IMR-90 (cell line): ENCODE results near the gene EXOC4.

Experiments
- BHLHE40 ChIP-seq: fragments of 150-350 bp; IDR thresholded peaks from 2 replicates; pipeline ENCODE4 v1.6.1; 2016; ENCODE audit warnings: mild to moderate bottlenecking, low read depth, low read length
- CTCF ChIP-seq: conservative IDR thresholded peaks from 2 replicates; pipeline ENCODE4 v1.5.1; 2012; ENCODE audit warnings: mild to moderate bottlenecking, low read depth, low read length, improper control_type of control experiment
- MAFK ChIP-seq: IDR thresholded peaks from 2 replicates; pipeline ENCODE4 v1.6.1; 2012; ENCODE audit warnings: low read depth, low read length, improper control_type of control experiment
- MAZ ChIP-seq: IDR thresholded peaks from 2 replicates; pipeline ENCODE4 v1.6.1; 2012; ENCODE audit warnings: low read depth, mild to moderate bottlenecking, low read length, improper control_type of control experiment, moderate library complexity, borderline replicate concordance
- POLR2A ChIP-seq: IDR thresholded peaks from 2 replicates; pipeline ENCODE4 v1.6.1; 2012; ENCODE audit warnings: mild to moderate bottlenecking, low read depth, low read length
- RAD21 ChIP-seq: IDR thresholded peaks from 2 replicates; pipeline ENCODE4 v1.6.1; 2012; ENCODE audit warnings: low read length, improper control_type of control experiment
- USF2 ChIP-seq: fragments of 150-350 bp; IDR thresholded peaks from 2 replicates; pipeline ENCODE4 v1.6.1; 2017; ENCODE audit warnings: mild to moderate bottlenecking, antibody characterized with exemption, low read length, low read depth

- TF ChIP-seq CTCF (no peak), POLR2A (no peak), BHLHE40 (no peak), MAZ (no peak), RAD21 (no peak), USF2 (no peak), MAFK (no peak)
These were observed 604.7 kb downstream of the EXOC4 start for GRCh38 chr7:133857376-133858119.
